ENCODE data around the gene CELA3A. TPM values are rescaled to one million over a fixed set of nuclear protein-coding genes. Genes with fewer than 3 reads are reported as not detected.

CELA3A gene
- total RNA-seq, 2 donors from 2014 or later: 1.1 to 2.1 TPM

Other genes starting within 250 kb of the CELA3A start
- 10 to 100 TPM; 44.6 to 48.6 TPM for gene USP48, start 218.5 kb upstream of the CELA3A start, total RNA-seq
- gene LDLRAD2, start 189.4 kb upstream of the CELA3A start, total RNA-seq: under 1 TPM; 0.09 to 0.39 TPM
- gene HSPG2, start 64.3 kb upstream of the CELA3A start, total RNA-seq: 100 to 1,000 TPM; 180 to 206 TPM
- 1 to 10 TPM in 1 of 2 donors, under 1 TPM in 1; 0.76 to 2.0 TPM for gene CELA3B, start 24.6 kb upstream of the CELA3A start, total RNA-seq
- 100 to 1,000 TPM; 269 to 323 TPM for gene CDC42, start 51.1 kb downstream of the CELA3A start, total RNA-seq
- gene WNT4, start 141.4 kb downstream of the CELA3A start, total RNA-seq: 1 to 10 TPM; 2.5 to 3.1 TPM